ENCODE results near the gene ZNF831.

DNA sequence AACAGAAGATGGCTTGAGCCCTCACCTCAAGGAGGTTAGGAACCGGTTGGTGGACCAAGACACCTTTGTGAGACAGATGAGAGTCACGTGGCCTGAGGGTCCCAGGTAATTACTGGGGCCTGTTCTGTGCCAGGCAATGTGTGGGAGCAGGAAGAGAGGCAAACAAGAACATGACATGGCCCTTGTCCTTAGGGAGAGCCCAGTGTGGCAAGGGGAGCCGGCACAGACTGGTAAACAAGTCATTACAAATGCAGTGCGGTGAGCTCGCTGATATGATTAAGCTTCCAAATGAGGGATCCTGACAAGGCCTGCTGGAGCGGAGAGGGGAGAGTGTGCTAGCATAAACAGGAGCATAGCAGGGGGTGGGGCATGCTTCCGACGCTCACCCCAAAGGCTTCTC lies 55.6 kb downstream of the ZNF831 start:
- TF ChIP-seq, protein P1, sequence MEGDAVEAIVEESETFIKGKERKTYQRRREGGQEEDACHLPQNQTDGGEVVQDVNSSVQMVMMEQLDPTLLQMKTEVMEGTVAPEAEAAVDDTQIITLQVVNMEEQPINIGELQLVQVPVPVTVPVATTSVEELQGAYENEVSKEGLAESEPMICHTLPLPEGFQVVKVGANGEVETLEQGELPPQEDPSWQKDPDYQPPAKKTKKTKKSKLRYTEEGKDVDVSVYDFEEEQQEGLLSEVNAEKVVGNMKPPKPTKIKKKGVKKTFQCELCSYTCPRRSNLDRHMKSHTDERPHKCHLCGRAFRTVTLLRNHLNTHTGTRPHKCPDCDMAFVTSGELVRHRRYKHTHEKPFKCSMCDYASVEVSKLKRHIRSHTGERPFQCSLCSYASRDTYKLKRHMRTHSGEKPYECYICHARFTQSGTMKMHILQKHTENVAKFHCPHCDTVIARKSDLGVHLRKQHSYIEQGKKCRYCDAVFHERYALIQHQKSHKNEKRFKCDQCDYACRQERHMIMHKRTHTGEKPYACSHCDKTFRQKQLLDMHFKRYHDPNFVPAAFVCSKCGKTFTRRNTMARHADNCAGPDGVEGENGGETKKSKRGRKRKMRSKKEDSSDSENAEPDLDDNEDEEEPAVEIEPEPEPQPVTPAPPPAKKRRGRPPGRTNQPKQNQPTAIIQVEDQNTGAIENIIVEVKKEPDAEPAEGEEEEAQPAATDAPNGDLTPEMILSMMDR (IDR thresholded peaks at IDR 0.05; ENCODE audit: insufficient read depth, low read depth, low read length), result no peak
- no peak for TF ChIP-seq EZH2 (IDR thresholded peaks at IDR 0.05; ENCODE audit: insufficient read depth, low read length)

Data from astrocyte (in vitro differentiated cells and primary cell).